H9 (cell line): ENCODE measurements around the gene EFTUD2. TPM values are rescaled to one million over a fixed set of nuclear protein-coding genes. Genes with fewer than 3 reads are reported as not detected.

Experiments used
- DNase-seq: peaks from one replicate; pipeline ENCODE4 v3.0.0-alpha.2; 2017
- H2AFZ ChIP-seq: one replicate; pipeline ENCODE4 v1.6.1; 2013; ENCODE audit warnings: mild to moderate bottlenecking, low read length, control low read depth, moderate library complexity
- H2AK5ac ChIP-seq: 2 replicates; pipeline ENCODE4 v1.6.1; 2013; ENCODE audit warnings: low read length, control low read depth, mixed read lengths; ENCODE audit not compliant: insufficient read length
- H2BK120ac ChIP-seq: one replicate; pipeline ENCODE4 v1.6.1; 2013; ENCODE audit warnings: low read depth, mild to moderate bottlenecking, low read length, control low read depth, inconsistent platforms; ENCODE audit not compliant: poor library complexity, severe bottlenecking
- H2BK12ac ChIP-seq: 2 replicates; pipeline ENCODE4 v1.6.1; 2013; ENCODE audit warnings: low read length, control low read depth, mixed read lengths, low read depth; ENCODE audit not compliant: insufficient read length
- H2BK15ac ChIP-seq: 2 replicates; pipeline ENCODE4 v1.6.1; 2013; ENCODE audit warnings: low read depth, low read length, control low read depth
- H2BK20ac ChIP-seq: one replicate; pipeline ENCODE4 v1.6.1; 2013; ENCODE audit warnings: low read depth, mild to moderate bottlenecking, low read length, control low read depth, inconsistent platforms; ENCODE audit not compliant: poor library complexity, severe bottlenecking
- H2BK5ac ChIP-seq: 2 replicates; pipeline ENCODE4 v1.6.1; 2013; ENCODE audit warnings: low read length, control low read depth, mixed read lengths; ENCODE audit not compliant: insufficient read length
- H3K14ac ChIP-seq: 2 replicates; pipeline ENCODE4 v1.6.1; 2013; ENCODE audit warnings: low read length, control low read depth; ENCODE audit not compliant: insufficient read depth
- H3K18ac ChIP-seq: 2 replicates; pipeline ENCODE4 v1.6.1; 2013; ENCODE audit warnings: low read depth, mild to moderate bottlenecking, mixed read lengths, low read length, control low read depth; ENCODE audit not compliant: insufficient read length
- H3K23ac ChIP-seq: 2 replicates; pipeline ENCODE4 v1.6.1; 2013; ENCODE audit warnings: low read length, control low read depth, mixed read lengths, low read depth; ENCODE audit not compliant: insufficient read length
- H3K23me2 ChIP-seq: 2 replicates; pipeline ENCODE4 v1.6.1; 2013; ENCODE audit warnings: low read depth, mild to moderate bottlenecking, mixed read lengths, low read length, control low read depth; ENCODE audit not compliant: insufficient read length, poor library complexity, severe bottlenecking
- H3K27ac ChIP-seq: 2 replicates; pipeline ENCODE4 v1.5.1; 2013; ENCODE audit warnings: low read length, control low read depth, mixed read lengths, low read depth; ENCODE audit not compliant: insufficient read length
- H3K27me3 ChIP-seq: 2 replicates; pipeline ENCODE4 v1.6.1; 2013; ENCODE audit warnings: low read length, control low read depth, inconsistent platforms; ENCODE audit not compliant: insufficient read depth
- H3K4ac ChIP-seq: 2 replicates; pipeline ENCODE4 v1.6.1; 2013; ENCODE audit warnings: low read depth, mild to moderate bottlenecking, control low read depth, inconsistent platforms, low read length, moderate library complexity
- H3K4me1 ChIP-seq: 2 replicates; pipeline ENCODE4 v1.6.1; 2013; ENCODE audit warnings: low read length, control low read depth, inconsistent platforms; ENCODE audit not compliant: insufficient read depth
- H3K4me2 ChIP-seq: 2 replicates; pipeline ENCODE4 v1.6.1; 2013; ENCODE audit warnings: low read length, control low read depth, mixed read lengths; ENCODE audit not compliant: insufficient read length, insufficient read depth
- H3K56ac ChIP-seq: 2 replicates; pipeline ENCODE4 v1.6.1; 2013; ENCODE audit warnings: low read depth, mild to moderate bottlenecking, mixed read lengths, low read length, control low read depth; ENCODE audit not compliant: insufficient read length
- H3K79me1 ChIP-seq: 2 replicates; pipeline ENCODE4 v1.6.1; 2013; ENCODE audit warnings: low read depth, mild to moderate bottlenecking, moderate library complexity, low read length, control low read depth, inconsistent platforms; ENCODE audit not compliant: insufficient read depth, poor library complexity, severe bottlenecking
- H3K79me2 ChIP-seq: 2 replicates; pipeline ENCODE4 v1.6.1; 2013; ENCODE audit warnings: low read length, control low read depth, inconsistent platforms; ENCODE audit not compliant: insufficient read depth
- H3K9ac ChIP-seq: 2 replicates; pipeline ENCODE4 v1.6.1; 2013; ENCODE audit warnings: low read length, control low read depth, mixed read lengths; ENCODE audit not compliant: insufficient read length; ENCODE audit errors: extremely low read depth
- H3K9me3 ChIP-seq: one replicate; pipeline ENCODE4 v1.6.1; 2013; ENCODE audit warnings: low read depth, low read length, inconsistent platforms; ENCODE audit not compliant: control insufficient read depth
- H3T11ph ChIP-seq: one replicate; pipeline ENCODE4 v1.6.1; 2013; ENCODE audit warnings: mild to moderate bottlenecking, low read length, control low read depth, inconsistent platforms
- H4K20me1 ChIP-seq: one replicate; pipeline ENCODE4 v1.6.1; 2013; ENCODE audit not compliant: control insufficient read depth, insufficient read length, insufficient read depth
- H4K5ac ChIP-seq: 2 replicates; pipeline ENCODE4 v1.6.1; 2013; ENCODE audit warnings: low read depth, mild to moderate bottlenecking, mixed read lengths, low read length, control low read depth; ENCODE audit not compliant: insufficient read length
- H4K8ac ChIP-seq: replicated peaks from 2 replicates; pipeline ENCODE4 v1.6.1; 2013; ENCODE audit warnings: low read length, control low read depth, mixed read lengths, low read depth; ENCODE audit not compliant: insufficient read length
- H4K91ac ChIP-seq: 2 replicates; pipeline ENCODE4 v1.6.1; 2013; ENCODE audit warnings: low read depth, mild to moderate bottlenecking, moderate library complexity, mixed read lengths, low read length, control low read depth; ENCODE audit not compliant: insufficient read length
- H3K27ac Mint-ChIP-seq, 3 experiments: 2 replicates in 2 of 3; 3 replicates in 1 of 3; pipeline ENCODE4 v1.8.0; 2020 to 2021; ENCODE audit warnings: mixed read lengths in 3 of 3, mild to moderate bottlenecking in 1 of 3, moderate library complexity in 1 of 3
- H3K27me3 Mint-ChIP-seq: 2 replicates; pipeline ENCODE4 v1.8.0; 2021; ENCODE audit warnings: low read depth, mild to moderate bottlenecking, moderate library complexity, mixed read lengths
- H3K36me3 Mint-ChIP-seq, 3 experiments: 2 replicates in 2 of 3; 3 replicates in 1 of 3; pipeline ENCODE4 v1.8.0; 2020 to 2021; ENCODE audit warnings: low read depth in 3 of 3, mixed read lengths in 3 of 3; ENCODE audit not compliant: insufficient read depth in 1 of 3
- H3K4me1 Mint-ChIP-seq, 2 experiments: 2 replicates each; pipeline ENCODE4 v1.8.0; 2020; ENCODE audit warnings: mixed read lengths in 2 of 2
- H3K4me3 Mint-ChIP-seq, 2 experiments: 2 replicates in 1 of 2; 3 replicates in 1 of 2; pipeline ENCODE4 v1.8.0; 2020 to 2021; ENCODE audit warnings: mild to moderate bottlenecking in 2 of 2, mixed read lengths in 2 of 2, moderate library complexity in 1 of 2
- H3K9me3 Mint-ChIP-seq, 2 experiments: 2 replicates in 1 of 2; 3 replicates in 1 of 2; pipeline ENCODE4 v1.8.0; 2020; ENCODE audit warnings: mild to moderate bottlenecking in 2 of 2, mixed read lengths in 2 of 2, moderate library complexity in 1 of 2
- CTCF ChIP-seq: fragments of 200-600 bp; sonication (generic); conservative IDR thresholded peaks from 3 replicates; pipeline ENCODE4 v1.8.0; 2021; ENCODE audit warnings: antibody characterized with exemption, mild to moderate bottlenecking
- WGBS: extraction: QIAGEN DNeasy Blood & Tissue Kit; methylation state at CpG from one replicate; pipeline ENCODE4 v1.1.7; 2013; ENCODE audit warnings: missing lambda C conversion rate, low lambda C conversion rate, mixed read lengths; ENCODE audit not compliant: insufficient read length; ENCODE audit errors: extremely low coverage; 5-methylcytosine and 5-hydroxymethylcytosine counted together
- total RNA-seq: library from RNA; stranded (reverse); gene quantifications from 2 replicates; pipeline ENCODE4 v1.2.1, GENCODE V29; 2021

EFTUD2 gene
- total RNA-seq, 1 experiment from 2014 or later = 150 TPM

- no peak for TF ChIP-seq CTCF
- no peak overlapping the region for H3T11ph ChIP-seq
- H3K18ac ChIP-seq = no peak overlapping the region
- H3K4me2 ChIP-seq = no peak overlapping the region
- Mint-ChIP-seq H3K27me3 (no peaks in the 10 kb centered on the region), H3K4me3 (no peak overlapping the region), H3K36me3 (peaks cover 65 to 94% (median 80%) of the 10 kb centered on the region in 3 experiments; a peak in 6 of 7 replicates), H3K4me1 (no peaks in the 10 kb centered on the region; a peak in 1 of 4 replicates), H3K9me3 (no peaks in the 10 kb centered on the region; a peak in 1 of 5 replicates), H3K27ac (no peak overlapping the region)
- H2BK15ac ChIP-seq = no peak overlapping the region
- no peak overlapping the region for H3K23ac ChIP-seq
- H2BK20ac ChIP-seq = no peak overlapping the region
- no peak overlapping the region for H2BK120ac ChIP-seq
- no peak overlapping the region for H4K5ac ChIP-seq
- H2AK5ac ChIP-seq = no peak overlapping the region
- WGBS = no CpG with 5 or more reads among the region's 5 CpGs
- no peak overlapping the region for H3K56ac ChIP-seq
- H4K91ac ChIP-seq = no peak overlapping the region
- no peaks in the 10 kb centered on the region for H3K23me2 ChIP-seq
- H2BK5ac ChIP-seq = no peak overlapping the region
- no peak overlapping the region for H2BK12ac ChIP-seq
- no peak overlapping the region for H4K8ac ChIP-seq
- no peaks in the 10 kb centered on the region for H3K79me2 ChIP-seq
- H3K4ac ChIP-seq = no peak overlapping the region
- H3K14ac ChIP-seq = no peak overlapping the region
- H4K20me1 ChIP-seq = no peaks in the 10 kb centered on the region
- H3K9ac ChIP-seq = no peak overlapping the region
- H3K27ac ChIP-seq = no peak overlapping the region
- H3K27me3 ChIP-seq = no peaks in the 10 kb centered on the region
- H3K4me1 ChIP-seq = no peaks in the 10 kb centered on the region
- H3K9me3 ChIP-seq = no peaks in the 10 kb centered on the region
- H3K79me1 ChIP-seq = no peaks in the 10 kb centered on the region
- no peak overlapping the region for H2AFZ ChIP-seq
- no peak for DNase-seq
Measured at GRCh38 chr17:44854192-44854591, 45.1 kb downstream of the EFTUD2 start.
